Panc1 (cell line): ENCODE results near the gene CRB2.

Source experiments
- POLR2AphosphoS5 ChIP-seq: IDR thresholded peaks from 2 replicates; pipeline ENCODE4 v1.6.1; 2012; ENCODE audit warnings: mild to moderate bottlenecking, low read depth, low read length, moderate library complexity
- SIN3A ChIP-seq: IDR thresholded peaks from 2 replicates; pipeline ENCODE4 v1.6.1; 2012; ENCODE audit warnings: low read depth, mild to moderate bottlenecking, low read length, moderate library complexity, borderline replicate concordance; ENCODE audit not compliant: insufficient read depth
- TF ChIP-seq, protein P1 (sequence below): fragments of 450-650 bp; IDR thresholded peaks from 2 replicates; pipeline ENCODE4 v1.5.1; 2017; ENCODE audit warnings: mild to moderate bottlenecking

DNA sequence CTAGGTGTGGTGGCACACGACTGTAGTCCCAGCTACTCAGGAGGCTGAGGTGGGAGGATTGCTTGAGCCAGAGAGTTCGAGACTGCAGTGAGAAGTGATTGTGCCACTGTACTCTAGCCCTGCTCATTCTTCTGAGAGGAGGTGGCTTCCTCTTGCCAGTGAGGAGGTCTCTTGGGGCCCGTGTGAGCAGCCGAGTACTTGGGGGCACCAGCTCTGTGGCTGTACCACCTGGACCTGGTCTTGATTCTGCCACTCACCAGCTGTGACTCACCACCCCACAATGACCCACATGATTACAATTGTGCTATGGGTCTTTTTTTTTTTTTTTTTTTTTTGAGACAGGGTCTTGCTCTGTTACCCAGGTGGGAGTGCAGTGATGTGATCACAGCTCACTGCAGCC lies 18.0 kb upstream of the CRB2 start:
- TF ChIP-seq, protein P1, sequence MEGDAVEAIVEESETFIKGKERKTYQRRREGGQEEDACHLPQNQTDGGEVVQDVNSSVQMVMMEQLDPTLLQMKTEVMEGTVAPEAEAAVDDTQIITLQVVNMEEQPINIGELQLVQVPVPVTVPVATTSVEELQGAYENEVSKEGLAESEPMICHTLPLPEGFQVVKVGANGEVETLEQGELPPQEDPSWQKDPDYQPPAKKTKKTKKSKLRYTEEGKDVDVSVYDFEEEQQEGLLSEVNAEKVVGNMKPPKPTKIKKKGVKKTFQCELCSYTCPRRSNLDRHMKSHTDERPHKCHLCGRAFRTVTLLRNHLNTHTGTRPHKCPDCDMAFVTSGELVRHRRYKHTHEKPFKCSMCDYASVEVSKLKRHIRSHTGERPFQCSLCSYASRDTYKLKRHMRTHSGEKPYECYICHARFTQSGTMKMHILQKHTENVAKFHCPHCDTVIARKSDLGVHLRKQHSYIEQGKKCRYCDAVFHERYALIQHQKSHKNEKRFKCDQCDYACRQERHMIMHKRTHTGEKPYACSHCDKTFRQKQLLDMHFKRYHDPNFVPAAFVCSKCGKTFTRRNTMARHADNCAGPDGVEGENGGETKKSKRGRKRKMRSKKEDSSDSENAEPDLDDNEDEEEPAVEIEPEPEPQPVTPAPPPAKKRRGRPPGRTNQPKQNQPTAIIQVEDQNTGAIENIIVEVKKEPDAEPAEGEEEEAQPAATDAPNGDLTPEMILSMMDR: no peak
- no peak for TF ChIP-seq SIN3A
- no peak for TF ChIP-seq POLR2AphosphoS5
